ENCODE data around the gene CD44. TPM values are rescaled to one million over a fixed set of nuclear protein-coding genes. Genes with fewer than 3 reads are reported as not detected.

Gene CD44
- polyA plus RNA-seq, 3 donors, result 8.7 to 9.7 (median 9.6) TPM

DNA sequence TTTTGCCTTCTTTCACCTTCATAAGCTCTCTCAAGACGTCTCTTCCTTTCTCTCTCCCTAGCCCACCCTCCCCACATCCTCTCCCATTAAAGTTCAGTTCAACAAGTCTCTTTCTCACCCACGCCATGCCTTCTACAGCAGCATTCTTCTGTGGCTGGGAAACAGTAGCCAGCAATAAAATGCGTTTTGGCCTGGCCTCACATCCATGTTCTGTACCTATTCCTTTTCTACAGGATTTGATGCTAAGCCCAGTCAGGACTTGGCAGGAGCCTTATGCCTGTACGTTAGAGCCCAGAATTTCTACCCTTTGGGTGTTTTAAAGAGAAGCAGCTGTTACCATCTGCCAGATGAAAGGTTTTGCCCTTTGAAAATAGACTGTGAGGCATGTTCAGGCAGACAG is 7.1 kb upstream of the CD44 start:
- no peak for DNase-seq (ENCODE audit: extremely low read depth in 1 of 11, low read depth in 9 of 11, low spot score in 4 of 11)

DNA sequence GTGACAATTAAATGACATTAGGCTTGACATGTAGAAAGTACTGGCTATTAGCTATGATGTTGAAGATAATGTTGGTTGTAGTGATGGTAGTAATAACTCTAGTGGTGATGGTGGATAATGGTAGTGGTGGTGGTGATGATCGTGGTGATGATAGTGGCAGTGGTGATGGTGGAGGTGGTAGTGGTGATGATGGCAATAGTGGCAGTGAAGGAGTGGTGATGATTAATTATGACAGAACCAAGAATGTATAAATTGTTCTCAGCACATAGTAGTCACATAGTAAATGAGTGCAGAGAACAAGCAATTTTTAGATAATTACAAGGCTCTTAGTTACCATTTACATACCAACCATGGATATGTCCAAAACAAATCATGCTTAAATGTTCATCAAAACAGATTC is 5.3 kb upstream of the CD44 start:
- DNase-seq (ENCODE audit: extremely low read depth in 1 of 11, low read depth in 9 of 11, low spot score in 4 of 11), result no peak

DNA sequence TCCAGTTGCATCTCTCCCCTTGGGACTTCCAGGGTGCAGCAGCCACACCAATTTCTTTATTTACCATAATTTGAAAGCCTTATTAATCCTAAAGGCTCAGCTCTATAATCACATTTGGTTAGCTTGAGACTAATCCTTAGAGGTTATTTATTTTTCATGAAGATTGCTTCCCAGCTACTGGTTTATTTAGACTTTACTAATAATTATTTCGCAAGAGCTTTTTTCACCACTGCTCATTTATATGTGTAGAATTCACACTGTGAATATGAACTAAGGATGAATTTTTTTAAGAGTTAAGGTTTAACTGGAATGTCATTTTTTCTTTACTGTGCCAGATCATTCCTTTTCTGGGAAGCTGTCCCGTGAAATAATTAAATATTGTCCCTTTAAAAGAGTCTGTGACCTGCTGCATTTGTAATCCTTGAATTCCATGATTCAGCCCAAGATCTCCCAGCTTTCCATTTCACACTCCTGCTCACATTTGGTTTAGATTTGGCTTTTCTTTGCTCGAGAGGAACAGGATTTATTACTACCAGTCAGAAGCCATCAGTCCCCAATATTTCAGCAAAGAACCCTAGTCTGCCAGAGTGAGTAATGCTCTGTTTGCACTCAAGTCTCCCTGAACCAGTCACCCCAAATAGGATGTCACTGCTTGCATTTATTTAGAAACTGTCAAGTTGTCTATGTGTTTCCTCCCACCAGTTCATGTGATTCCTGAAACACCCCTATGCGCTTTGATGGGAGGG is 4.4 kb upstream of the CD44 start:
- no peak for DNase-seq (ENCODE audit: extremely low read depth in 1 of 11, low read depth in 9 of 11, low spot score in 4 of 11)

DNA sequence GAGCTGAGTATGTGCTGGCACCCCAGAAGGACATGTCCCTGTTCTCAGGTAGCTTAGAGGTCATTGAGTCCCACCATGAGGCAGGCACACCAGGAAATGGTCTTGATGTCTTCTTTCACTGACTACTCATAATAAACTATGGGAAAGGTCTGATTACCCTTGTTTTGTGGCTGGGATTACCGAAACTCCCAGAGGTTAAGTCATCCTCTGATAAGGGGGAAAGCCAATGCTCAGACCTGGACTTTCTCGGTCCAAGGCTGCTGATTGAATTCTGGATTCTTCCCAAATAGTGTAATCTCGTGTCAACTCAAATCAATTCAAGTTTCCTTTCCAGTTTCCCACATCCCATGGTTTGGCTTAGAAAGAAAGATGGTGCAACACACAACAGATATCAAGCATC is 3.7 kb upstream of the CD44 start:
- no peak for DNase-seq (ENCODE audit: extremely low read depth in 1 of 11, low read depth in 9 of 11, low spot score in 4 of 11)

GRCh38 chr11:35136311-35136710 is 2.7 kb upstream of the CD44 start:
- no peak for DNase-seq (ENCODE audit: extremely low read depth in 1 of 11, low read depth in 9 of 11, low spot score in 4 of 11)

DNA sequence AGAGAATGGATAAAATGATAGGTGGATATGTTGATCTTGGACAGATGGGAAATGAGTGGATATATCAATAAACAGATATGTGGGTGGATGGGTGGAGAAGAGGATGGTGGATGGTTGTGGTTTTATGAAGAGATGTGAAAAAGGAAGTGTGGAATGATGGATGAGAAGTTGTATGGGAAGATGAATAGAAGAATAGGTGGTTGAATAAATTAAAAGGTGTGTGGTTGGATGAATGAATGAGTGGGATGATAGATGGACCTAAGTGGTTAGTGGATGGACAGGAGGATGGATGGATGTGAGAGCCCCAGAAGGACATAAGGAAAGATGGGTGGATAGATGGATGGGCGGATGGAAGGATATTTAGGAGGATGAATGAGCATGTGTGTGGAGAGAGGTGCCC is 913 bp upstream of the CD44 start:
- no peak for DNase-seq (ENCODE audit: extremely low read depth in 1 of 11, low read depth in 9 of 11, low spot score in 4 of 11)

GRCh38 chr11:35138606-35138942 is 397 bp upstream of the CD44 start:
- no peak for DNase-seq (ENCODE audit: extremely low read depth in 1 of 11, low read depth in 9 of 11, low spot score in 4 of 11)

GRCh38 chr11:35139722-35140282 is 831 bp downstream of the CD44 start:
- DNase-seq (ENCODE audit: extremely low read depth in 1 of 11, low read depth in 9 of 11, low spot score in 4 of 11), result no peak

- no peak for DNase-seq (ENCODE audit: extremely low read depth in 1 of 11, low read depth in 9 of 11, low spot score in 4 of 11)
Observed at GRCh38 chr11:35141071-35141470, 2.1 kb downstream of the CD44 start.

DNA sequence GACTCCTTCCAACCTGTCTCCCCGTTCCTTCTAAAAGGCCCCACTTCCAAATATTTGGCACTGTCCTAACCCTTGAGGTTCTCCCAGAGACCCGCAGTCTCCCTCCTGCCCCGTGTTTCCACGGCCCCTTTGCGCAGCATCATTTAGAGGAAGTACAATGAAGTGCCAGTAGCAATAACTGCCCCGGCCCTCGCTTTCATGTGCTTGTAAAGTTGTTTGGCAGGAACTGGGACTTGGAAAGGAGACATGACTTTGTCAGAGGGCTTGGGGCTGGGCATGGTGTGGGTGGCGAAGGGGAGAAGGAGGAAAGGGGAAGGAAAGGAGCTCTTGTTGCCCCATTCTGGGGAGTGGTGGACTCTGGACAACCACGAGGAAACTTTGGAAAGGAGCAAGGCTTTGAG is 2.6 kb downstream of the CD44 start:
- DNase-seq (ENCODE audit: extremely low read depth in 1 of 11, low read depth in 9 of 11, low spot score in 4 of 11), result no peak

DNA sequence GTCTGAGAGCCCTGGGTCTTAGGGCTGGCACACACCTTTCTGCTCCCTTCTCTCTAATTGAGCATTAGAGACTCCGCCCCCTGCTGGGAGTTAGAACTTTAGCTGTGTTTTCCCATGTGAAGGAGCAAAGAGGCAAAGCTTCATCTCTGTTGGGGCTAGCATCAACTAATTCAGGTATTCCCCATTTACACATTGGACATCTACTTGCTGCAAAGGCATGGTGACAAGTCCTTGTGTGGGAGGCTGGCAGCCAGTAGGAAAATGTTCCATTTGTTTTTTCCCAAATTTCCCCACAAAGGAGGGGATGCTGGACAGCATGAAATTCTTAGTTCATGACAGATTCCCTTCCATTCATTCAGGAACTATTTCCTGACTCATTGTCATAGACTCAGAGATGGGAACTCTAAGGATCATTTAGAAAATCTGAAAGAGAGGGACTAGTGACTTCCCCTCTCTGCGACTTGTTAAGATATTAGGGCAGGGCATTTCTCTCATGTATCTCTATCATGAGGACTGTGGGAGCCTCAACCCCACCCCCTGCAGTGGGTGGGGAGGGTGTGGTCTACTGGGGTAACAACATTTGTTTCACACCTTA is 3.6 kb downstream of the CD44 start:
- no peak for DNase-seq (ENCODE audit: extremely low read depth in 1 of 11, low read depth in 9 of 11, low spot score in 4 of 11)

GRCh38 chr11:35143297-35144135 is 4.5 kb downstream of the CD44 start:
- no peak for DNase-seq (ENCODE audit: extremely low read depth in 1 of 11, low read depth in 9 of 11, low spot score in 4 of 11)

- DNase-seq (ENCODE audit: extremely low read depth in 1 of 11, low read depth in 9 of 11, low spot score in 4 of 11), result no peak
Observed at GRCh38 chr11:35144136-35144741, 5.3 kb downstream of the CD44 start.

DNA sequence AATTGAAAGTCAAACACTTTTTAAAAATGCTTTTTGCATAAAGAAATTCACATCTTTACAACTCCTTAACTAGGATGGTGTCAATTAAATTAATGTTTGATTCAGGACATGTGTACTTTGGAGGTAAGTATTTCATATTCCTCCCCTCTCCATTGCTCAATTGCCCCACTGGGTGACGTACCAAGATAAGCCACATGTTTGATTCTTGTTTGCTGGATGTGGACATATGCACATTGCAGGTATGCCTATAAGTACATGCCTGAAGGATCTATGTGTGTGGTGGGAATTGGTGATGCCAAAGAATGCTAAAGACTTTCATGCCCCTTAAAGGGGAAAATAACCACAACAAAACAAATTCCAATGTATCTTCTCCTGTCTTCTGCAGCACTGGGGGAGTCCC is 5.8 kb downstream of the CD44 start:
- no peak for DNase-seq (ENCODE audit: extremely low read depth in 1 of 11, low read depth in 9 of 11, low spot score in 4 of 11)

GRCh38 chr11:35145271-35145670 is 6.3 kb downstream of the CD44 start:
- no peak for DNase-seq (ENCODE audit: extremely low read depth in 1 of 11, low read depth in 9 of 11, low spot score in 4 of 11)

DNA sequence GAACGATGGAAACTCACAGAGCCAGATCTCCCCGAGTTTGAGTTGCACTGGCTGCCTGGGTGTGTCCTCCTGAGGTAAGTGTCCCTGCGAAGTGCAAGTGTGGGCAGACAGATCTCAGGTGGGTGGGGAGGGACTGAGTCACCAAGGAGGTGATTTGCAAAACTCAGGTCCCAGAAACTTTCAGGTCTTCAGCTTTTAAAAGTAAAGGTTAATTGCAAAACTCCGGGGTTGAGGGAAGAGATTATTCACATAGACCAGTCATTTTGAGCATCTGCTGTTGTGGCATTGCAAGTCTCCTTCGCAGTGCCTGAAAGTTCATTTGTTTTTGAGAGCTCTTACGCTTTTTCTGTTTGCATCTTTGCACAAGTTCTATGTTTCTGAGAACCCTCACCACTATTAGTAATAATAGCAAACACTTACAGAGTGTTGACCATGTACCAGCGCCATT is 7.1 kb downstream of the CD44 start:
- DNase-seq (ENCODE audit: extremely low read depth in 1 of 11, low read depth in 9 of 11, low spot score in 4 of 11), result no peak

GRCh38 chr11:35146711-35147110 is 7.7 kb downstream of the CD44 start:
- no peak for DNase-seq (ENCODE audit: extremely low read depth in 1 of 11, low read depth in 9 of 11, low spot score in 4 of 11)

DNA sequence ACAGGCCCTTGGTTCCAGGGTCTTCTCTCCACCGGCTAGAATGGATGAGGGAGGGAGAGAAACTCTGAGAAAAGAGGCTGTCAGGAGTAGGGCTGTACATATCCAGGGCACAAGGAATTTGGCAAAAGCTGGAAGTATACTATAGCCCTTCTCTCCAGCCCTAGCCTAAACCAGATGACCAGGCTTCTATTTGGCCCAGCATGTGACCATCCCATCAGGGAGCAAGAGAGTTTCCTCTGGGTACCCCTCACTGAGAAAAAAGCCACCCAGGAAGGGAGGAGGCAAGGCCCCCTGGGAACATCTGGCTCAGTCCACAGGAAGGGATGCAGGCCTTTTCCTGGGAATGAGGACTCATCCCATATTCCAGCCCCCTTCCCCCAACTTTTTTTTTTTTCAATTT is 8.3 kb downstream of the CD44 start:
- no peak for DNase-seq (ENCODE audit: extremely low read depth in 1 of 11, low read depth in 9 of 11, low spot score in 4 of 11)

DNA sequence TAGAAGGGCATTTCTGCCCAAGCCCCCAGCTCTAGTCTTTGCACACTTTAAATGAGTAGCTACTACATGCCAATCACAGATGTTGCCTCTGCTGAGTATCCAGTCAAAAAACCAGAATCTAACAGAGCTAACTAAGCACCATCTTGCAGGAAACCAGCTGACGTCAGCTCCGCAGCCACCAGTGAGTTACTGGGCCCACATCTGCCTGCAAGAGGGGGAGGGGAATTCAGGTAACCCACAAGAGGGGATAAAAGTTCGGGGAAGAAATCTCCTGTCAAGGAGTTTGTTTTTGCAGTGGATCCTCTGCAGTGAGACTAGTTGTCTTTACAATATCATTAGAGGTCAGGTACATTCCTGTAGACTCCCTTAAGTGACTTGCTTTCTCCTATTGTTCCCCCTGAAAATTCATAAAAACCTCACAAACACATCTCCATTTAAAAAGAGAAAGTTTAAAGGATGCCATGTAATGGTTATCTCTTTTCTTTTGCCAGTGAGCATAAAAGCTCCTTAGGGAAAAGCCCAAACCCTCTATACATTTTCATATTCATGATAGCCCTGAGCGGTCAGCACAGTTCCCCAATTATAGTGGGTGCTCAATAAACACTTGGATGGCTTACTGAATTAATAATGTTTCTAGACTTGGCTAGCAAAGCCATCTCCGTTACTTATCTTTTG is 9.3 kb downstream of the CD44 start:
- no peak for DNase-seq (ENCODE audit: extremely low read depth in 1 of 11, low read depth in 9 of 11, low spot score in 4 of 11)

Data from renal cortex interstitium (tissue), 11 donors.